GM12872 (cell line): ENCODE data around the gene KRT17.

ENCODE experiments used
- TF ChIP-seq, protein P1 (sequence below): IDR thresholded peaks from 3 replicates; pipeline ENCODE4 v1.5.1; 2011; ENCODE audit warnings: low read depth, mild to moderate bottlenecking, low read length, moderate library complexity; ENCODE audit not compliant: insufficient read depth

The KRT17 gene

DNA sequence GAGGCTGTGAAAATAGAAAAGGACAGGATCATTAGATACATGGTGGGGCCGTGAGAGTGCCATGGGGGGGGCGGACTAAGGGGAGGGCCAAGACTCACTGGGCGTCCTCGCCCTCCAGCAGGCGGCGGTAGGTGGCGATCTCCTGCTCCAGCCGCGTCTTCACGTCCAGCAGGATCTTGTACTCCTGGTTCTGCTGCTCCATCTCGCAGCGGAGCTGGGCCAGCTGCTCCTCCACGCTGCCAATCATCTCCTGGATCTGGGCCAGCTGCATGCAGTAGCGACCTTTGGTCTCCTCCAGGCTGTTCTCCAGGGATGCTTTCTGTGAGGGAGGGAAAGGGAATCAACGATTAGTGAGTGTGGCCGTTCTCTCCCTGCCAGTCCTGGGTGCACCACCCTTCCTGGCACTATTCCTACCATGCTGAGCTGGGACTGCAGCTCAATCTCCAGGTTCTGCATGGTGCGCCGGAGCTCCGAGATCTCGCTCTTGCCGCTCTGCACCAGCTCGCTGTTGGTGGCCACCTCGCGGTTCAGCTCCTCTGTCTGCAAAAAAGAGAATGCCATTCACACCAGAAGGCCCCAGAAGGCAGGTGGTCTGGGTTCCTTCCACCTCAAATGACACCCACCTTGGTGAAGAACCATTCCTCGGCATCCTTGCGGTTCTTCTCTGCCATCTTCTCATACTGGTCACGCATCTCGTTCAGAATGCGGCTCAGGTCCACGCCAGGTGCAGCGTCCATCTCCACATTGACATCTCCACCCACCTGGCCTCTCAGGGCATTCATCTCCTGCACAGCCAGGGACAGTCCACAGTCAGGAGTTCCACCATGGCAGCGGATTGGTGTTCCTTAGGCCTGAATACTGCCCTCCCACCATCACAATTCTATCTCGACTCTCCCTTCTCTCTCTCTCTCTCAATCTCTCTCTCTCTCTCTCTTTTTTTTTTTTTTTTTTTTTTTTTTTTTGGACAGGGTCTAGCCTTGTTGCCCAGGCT, 40.9 kb downstream of the KRT17 start:
- TF ChIP-seq, protein P1, sequence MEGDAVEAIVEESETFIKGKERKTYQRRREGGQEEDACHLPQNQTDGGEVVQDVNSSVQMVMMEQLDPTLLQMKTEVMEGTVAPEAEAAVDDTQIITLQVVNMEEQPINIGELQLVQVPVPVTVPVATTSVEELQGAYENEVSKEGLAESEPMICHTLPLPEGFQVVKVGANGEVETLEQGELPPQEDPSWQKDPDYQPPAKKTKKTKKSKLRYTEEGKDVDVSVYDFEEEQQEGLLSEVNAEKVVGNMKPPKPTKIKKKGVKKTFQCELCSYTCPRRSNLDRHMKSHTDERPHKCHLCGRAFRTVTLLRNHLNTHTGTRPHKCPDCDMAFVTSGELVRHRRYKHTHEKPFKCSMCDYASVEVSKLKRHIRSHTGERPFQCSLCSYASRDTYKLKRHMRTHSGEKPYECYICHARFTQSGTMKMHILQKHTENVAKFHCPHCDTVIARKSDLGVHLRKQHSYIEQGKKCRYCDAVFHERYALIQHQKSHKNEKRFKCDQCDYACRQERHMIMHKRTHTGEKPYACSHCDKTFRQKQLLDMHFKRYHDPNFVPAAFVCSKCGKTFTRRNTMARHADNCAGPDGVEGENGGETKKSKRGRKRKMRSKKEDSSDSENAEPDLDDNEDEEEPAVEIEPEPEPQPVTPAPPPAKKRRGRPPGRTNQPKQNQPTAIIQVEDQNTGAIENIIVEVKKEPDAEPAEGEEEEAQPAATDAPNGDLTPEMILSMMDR, result no peak

DNA sequence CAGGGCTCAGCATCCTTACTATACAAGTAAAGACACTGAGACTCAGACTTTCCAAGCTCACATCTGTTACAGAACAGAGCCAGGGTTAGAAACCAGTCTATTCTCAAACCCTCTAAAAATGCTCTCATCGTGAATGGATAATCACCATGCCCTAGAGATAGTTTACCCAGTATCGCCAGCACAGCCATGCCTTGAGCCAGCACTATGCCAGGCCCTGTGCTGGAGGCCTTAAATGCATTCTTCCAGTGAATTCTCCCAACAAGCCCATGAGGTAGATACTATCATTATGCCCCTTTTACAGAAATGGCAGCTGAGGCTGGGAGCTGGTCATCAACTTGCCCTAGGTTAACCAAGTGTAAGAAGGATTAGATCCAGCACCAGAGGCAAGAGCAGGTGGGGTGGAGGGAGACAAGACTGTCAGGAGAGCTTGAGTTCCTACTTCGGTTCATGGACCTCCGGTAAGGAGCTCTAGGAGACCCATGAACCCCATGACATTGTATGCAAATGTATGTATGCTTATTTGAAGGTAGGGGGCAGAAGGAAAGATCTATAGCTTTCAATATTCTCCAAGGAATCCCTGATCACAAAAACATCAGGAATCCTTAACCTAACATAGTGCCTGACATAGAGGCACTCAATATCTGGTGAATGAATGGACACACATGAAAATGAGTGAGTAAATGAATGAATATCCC, 42.9 kb downstream of the KRT17 start:
- TF ChIP-seq, protein P1, result no peak

DNA sequence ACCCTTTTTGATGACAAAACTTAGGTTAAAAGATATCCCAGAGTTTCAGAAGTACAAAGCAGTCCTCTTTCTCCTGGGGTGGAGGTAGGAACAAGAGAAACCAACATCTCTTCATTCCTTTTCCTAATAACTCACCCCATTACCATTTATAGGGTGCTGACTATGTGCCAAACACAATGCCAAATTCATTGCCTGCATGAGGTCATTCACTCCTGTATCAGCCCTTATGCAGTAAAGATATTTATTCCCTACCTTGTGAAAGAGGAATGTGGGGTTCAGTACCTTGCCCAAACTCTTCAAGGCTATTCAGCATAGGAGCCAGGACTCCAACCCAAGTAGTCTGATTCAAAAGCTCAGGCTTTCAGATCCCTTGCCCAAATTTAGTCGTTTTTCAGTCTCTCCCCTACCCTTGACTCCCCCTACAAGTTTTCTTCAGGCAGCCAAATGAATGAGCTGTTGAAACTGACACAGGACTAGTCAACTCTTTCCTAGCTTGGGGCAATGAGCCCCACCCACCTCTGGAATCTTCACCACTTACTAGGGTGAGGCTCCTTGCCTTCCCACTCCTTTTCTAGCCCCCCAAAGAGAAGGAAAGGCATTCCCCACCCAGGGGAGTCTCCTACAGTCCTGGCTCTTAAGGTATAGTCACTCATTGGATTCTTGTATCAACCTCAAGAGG, 43.5 kb downstream of the KRT17 start:
- TF ChIP-seq, protein P1, result no peak

DNA sequence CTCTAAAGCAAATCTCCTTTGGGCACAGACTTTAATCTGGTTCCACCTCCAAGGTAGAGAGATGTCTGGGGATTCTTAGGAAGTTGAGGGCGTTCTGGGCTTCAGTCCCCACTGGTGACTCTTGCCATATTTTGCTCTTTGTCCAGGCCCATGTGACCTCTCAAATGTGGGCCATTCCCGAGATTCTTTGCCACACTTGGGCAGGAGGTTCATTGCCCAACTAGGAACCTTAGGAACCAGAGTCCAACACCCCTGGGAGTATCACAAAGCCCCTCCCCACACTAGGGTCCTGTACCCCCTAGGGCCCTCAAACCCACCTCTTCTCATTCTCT, 44.2 kb downstream of the KRT17 start:
- TF ChIP-seq, protein P1, result no peak

DNA sequence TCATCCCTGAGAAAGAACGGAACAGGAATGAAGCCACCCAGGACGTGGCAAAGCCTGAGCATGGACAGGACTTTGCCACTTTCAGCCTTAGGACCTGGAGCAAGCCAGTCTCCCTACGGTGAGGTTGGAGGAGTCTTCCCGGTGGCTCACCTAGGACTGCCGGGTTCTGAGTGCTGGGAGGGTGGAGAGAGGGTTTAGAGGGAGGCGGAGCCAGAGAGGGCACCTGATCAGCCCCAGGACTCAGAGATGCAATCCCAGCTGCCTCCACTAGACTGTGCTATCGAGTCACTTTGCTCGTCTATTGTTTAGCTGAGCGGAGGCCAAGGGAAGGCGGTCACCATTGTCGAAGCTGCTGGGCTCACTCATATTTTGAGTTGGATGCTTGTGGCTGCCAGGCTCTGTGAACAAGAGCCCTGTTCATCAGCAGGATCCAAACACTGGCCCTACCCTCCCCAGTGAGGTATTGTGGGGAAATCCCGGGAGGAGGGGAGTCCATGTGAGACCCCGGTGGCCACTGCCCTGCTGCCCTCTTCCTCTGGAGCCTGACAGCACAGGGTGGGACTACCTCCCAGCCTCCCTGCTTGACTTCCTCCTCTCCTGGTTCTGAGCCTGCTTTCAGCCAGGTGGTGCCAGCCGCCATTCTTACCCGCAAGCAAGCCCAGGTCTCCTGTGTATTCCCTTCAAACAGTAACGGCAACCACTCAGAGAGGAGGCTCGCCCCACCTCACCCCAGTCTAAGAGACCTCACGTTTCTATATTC, 44.7 kb downstream of the KRT17 start:
- TF ChIP-seq, protein P1, result peak; percentile 84

DNA sequence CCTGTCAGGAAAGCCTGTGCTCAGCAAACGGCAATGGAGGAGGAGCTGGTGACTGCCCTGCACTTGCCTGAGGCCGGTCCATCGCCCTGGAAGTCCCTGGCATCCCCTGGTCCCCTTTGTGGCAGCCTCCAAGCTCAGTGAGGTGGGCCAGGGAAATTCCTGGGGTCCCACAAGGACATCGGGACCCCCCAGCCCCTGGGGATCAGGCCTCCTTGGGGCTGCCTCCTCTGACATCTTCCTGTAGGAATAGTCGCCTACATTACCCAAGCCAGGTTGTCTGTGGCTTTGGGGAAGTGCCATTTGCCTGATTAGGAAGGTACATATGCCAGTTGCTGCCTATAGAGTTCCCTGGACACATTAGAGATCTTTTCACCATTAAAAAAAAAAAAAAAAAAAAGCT, 45.4 kb downstream of the KRT17 start:
- TF ChIP-seq, protein P1, result no peak

DNA sequence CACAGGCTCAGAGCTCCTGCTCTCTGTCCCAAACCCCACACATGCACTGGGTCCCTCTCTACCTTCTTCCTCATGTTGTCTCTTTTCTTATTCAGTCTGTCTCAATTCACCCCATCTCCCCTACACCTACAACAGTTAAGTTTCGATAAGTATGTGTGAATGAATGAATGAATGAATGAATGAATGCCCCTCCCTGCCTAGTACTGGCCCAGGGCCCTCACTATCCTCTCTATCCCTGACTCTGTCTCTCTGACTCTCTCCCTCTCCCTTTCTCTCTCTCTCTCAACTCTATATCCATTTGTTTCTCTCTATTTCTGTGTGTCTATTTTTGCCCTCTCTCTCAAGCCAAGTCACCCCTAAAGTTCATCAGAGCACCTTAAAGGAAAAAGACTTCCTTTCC, 45.8 kb downstream of the KRT17 start:
- TF ChIP-seq, protein P1, result no peak
